Measurements from ENCODE around the gene DDX3Y.

Gene DDX3Y

DNA sequence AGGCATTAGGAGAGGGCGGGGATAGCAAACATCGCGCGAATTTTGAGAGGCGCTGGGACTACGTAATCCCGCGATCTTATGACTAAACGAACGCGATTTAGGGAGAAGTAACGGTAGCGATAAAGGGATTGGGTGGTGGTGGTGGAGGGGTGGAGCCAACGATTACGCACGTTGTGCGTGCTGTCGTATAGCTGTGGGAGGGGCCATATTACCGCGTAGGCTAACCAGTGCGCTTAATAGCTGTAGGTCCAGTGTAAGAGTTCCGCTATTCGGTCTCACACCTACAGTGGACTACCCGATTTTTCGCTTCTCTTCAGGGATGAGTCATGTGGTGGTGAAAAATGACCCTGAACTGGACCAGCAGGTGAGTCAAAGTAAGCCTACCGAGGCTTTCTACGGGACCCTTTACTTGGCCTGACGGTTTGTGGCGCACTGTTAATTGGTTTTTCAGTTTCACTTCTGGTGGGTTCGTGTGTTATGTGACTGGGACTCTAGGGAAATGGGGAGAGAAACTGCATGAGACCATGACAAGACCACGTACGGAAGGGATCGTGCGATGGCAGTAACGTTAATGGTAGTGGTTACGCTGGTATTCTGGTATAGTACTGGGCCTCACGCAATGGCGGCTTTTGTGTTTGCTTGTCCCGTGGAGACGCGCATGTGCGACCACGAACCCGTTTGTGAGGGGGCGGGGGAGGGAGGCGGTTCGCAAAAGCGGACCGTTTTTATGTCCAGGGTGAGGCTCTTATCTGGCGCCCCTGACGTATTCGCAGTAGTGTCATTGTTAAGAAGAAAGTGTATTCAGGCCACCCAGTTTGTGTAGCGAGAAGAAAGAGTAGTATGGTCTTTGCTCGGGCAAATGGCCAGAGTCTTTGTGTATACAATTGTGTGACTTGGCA is at the start of gene DDX3Y:
DDX3Y (plus strand) TSS at position 251 of the 899 bp plus-strand sequence; CDS start at position 320, 69 bp downstream.
- DNase-seq (ENCODE audit: low spot score): no peak

DNA sequence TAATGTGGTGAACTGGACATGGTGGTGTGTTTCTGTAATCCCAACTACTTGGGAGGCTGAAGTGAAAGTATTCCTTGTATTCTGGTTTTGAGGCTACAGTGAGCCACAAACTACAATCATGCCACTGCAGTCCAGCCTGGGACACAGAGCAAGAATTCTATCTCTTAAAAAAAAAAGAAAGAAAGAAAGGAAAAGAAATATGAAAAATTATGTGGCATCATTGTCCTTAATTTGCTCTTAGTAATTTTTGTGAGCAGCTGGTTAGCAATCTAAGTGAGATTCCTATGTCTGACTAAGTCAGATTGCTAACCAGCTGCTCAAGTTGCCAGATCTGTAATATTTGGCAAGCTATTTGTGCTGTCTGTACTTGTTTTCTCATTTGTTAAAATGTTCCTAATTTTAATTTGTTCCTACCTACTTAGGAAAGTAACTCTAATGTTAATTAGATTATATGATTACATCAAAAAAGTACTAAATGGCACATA is 48.8 kb upstream of the DDX3Y start:
- no peak for DNase-seq (ENCODE audit: low spot score)

DNA sequence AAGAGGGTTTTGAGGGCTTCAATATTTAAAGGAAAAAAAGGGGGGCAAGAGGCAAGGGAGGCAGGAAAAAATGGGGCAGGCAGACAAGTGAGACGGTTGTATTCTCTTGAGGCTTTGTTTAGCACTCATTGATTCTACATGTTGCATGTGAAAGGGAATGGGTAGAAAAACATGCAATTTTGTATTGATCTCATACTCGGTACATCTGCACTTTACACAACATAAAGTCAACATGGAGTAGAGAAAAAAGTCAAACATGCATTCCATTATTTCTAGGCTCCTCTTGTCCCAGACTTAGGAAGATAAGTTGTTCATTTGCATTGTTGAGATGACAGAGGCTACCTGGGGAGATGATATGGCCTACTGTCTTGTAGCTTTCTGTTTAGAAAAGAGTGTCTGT is 36.7 kb upstream of the DDX3Y start:
- no peak for DNase-seq (ENCODE audit: low spot score)

DNA sequence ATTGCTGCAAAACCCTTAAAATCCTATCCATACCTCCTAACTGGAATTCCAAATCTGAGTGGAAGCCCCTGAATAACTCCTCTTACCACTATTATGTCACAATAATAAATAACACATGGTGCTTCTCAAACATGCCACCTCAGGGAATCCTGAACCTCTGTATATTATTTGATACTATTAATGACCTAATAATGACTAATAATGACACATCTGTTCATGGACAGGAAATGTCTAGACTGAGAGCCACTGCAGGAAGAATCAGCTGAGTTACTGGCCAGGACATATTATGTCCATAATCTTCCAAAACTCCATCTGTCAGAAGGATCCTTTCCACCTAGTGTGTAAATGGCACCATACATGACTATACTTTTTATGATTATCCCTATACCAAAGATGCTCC is 7.7 kb upstream of the DDX3Y start:
- no peak for DNase-seq (ENCODE audit: low spot score)

DNA sequence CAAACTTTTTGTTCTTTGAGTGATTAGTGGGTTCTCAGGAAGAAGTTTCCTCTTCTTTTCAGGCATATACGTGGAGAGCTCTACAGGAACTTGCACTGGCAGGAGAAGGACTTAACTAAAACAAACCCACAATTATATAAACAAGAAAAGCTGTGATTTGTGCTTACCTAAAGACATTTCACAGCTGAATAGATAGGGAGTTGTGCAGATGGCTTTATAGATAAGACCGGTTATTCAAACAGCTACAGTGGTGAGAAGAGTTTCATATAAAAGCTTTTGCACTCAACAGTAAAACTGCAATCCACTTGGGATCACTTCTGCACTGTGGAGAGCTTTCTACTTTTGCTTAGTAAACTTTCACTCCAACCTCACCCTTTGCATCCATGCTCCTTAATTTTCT is 6.1 kb upstream of the DDX3Y start:
- DNase-seq (ENCODE audit: low spot score): no peak

DNA sequence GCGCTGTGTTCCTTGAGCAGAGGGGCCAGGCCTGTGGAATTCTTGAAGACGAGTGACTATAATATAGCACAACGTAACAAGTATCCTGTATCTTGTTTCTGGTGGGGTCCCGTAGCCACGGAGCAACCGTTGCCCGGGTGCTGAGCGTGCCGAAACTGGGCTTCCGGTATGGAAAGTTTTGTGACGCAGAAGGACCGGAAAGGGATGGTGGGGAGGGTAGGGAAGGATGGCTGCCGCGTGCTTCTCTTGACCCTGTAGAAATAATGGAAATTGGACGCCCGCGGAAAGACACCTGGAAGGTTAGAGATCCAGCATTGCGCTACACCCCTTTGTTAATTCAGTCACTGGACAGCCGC is 827 bp downstream of the DDX3Y start:
- DNase-seq (ENCODE audit: low spot score): no peak

DNA sequence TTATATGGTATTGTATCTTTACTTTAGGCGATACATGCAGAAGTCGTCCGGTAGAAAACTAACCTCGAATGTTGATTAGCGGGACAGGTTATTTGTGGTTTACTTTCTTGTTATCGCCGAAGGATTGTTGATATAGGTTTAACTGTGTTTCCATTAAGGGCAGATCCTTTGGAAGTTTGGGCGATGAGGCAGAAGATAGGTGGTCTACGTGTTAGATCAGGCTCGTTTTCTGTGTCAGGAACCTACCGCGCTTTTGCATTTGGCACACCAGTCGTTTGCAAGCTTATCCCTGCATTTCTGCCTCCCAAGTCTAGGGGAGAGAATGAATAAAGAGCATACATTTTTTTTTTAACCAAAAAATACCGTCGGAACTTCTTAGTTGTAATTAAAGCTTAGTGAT is 1.2 kb downstream of the DDX3Y start:
- no peak for DNase-seq (ENCODE audit: low spot score)

DNA sequence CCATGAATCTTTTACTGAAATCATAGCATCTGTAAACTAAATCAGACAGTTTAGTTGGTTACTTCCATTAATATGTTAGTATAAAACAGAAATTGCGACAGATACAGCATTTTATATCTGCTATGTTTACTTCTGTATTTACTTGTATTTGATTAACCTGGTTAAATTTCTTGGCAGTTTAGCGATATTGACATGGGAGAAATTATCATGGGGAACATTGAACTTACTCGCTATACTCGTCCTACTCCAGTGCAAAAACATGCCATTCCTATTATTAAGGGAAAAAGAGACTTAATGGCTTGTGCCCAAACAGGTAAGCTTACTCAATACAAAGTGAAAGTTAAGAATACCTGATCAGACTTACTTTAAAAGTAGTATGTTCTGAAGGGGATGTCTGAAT is 8.9 kb downstream of the DDX3Y start:
- no peak for DNase-seq (ENCODE audit: low spot score)

DNA sequence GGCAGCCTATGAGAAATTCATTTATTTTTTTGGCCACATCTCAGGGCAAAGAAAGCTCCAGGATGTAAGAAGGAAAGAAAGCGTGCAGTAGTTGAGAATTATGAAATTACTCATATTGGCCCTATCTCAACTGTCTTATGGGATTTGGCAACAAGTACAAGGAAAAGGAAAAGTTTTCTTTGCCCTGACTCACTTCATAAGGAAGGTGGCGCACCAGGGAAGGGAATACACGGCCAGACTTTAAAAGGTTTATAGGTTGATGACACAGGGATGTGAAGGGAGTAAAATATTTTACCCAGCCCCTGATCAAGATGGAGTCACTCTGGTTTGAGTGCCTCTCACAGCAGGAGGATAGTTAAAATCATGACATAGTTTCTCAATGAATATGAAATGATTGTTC is 23.4 kb downstream of the DDX3Y start:
- no peak for DNase-seq (ENCODE audit: low spot score)

DNA sequence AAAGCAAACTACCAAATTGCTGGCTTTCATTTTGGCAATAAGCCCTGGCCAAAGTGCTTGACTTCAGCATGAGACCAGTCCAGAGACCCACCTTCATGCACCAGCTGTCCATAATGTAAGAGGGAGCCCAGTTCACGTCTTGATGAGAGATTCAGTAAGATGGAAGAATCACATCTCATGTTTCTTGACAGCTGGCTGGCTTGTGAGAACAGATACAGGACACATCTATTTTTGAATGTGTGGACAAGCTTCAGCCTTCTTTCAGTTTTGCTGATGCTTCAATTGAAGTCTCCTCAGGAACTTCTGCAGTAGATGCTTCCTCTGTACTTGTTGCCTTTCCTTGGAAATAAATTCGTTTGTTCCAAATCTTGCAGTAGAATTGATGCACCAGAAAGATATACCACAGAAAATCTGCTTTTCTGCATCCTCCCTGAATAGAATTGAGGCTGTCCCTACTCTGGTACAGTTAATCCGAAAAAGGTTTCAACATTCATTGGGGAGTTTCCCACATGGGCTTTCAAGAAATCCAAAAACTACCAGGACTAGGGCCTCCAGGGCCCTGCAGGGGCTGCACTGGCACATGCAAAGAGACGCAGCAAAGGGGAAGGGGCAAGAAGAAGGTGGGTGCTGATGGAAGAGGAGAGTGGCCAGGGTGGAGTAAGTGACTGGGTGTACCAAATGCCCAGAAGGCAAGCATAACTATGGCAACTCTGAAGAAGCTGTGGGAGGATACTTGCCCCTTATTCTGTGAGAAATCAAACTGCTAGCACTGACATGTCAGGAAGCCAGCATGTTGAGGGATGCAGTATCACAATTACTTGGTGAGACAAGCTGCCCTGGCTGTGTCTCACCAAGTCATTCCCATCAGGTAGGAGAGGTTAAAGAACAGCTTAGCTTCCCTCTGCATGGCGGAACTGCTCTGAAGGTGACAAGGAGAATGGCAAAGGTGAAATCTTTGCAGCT is 37.3 kb downstream of the DDX3Y start:
- no peak for DNase-seq (ENCODE audit: low spot score)
